GM21737 (cell line): ENCODE data around the gene OCA2.
"Not testable (repeated sequence)": the region's sequence is repeated elsewhere in the genome, so short reads cannot be mapped to it uniquely, and the experiment has no call there.

Experiments used
- ATAC-seq: cut with Tn5 transposase; IDR thresholded peaks from one replicate; pipeline ENCODE4 v1.9.1; 2021; ENCODE audit warnings: mild to moderate bottlenecking, moderate library complexity; ENCODE audit not compliant: unreplicated experiment

The OCA2 gene

GRCh38 chr15:27744641-27745040, 354.5 kb downstream of the OCA2 start:
- ATAC-seq: no peak

- no peak for ATAC-seq
Observed at GRCh38 chr15:27743638-27744037, 355.5 kb downstream of the OCA2 start.

- ATAC-seq: no peak
Observed at GRCh38 chr15:27742751-27743477, 356.2 kb downstream of the OCA2 start.

GRCh38 chr15:27741226-27741860, 357.8 kb downstream of the OCA2 start:
- no peak for ATAC-seq

GRCh38 chr15:27734785-27735495, 364.2 kb downstream of the OCA2 start:
- no peak for ATAC-seq

GRCh38 chr15:27731776-27732175, 367.3 kb downstream of the OCA2 start:
- no peak for ATAC-seq

- ATAC-seq: no peak
Observed at GRCh38 chr15:27730868-27731267, 368.2 kb downstream of the OCA2 start.

GRCh38 chr15:27725731-27726130, 373.4 kb downstream of the OCA2 start:
- no peak for ATAC-seq

- ATAC-seq: no peak
Observed at GRCh38 chr15:27723821-27724220, 375.3 kb downstream of the OCA2 start.

- ATAC-seq: no peak
Observed at GRCh38 chr15:27722102-27722501, 377.0 kb downstream of the OCA2 start.

GRCh38 chr15:27714675-27715074, 384.4 kb downstream of the OCA2 start:
- ATAC-seq: no peak

- ATAC-seq: not testable (repeated sequence)
Observed at GRCh38 chr15:27713850-27714249, 385.3 kb downstream of the OCA2 start.

- ATAC-seq: no peak
Observed at GRCh38 chr15:27707257-27707656, 391.9 kb downstream of the OCA2 start.

- no peak for ATAC-seq
Observed at GRCh38 chr15:27706300-27706699, 392.8 kb downstream of the OCA2 start.

- ATAC-seq: no peak
Observed at GRCh38 chr15:27705056-27705455, 394.1 kb downstream of the OCA2 start.
